ENCODE results near the gene MERTK. TPM values are rescaled to one million over a fixed set of nuclear protein-coding genes. Genes with fewer than 3 reads are reported as not detected.

MERTK gene
- total RNA-seq, 1 experiment from 2014 or later: 2.5 TPM

- Histone ChIP-seq H3K4me3 (ENCODE audit: low read length) (no peak overlapping the region), H3F3A (ENCODE audit: low read length, unreplicated experiment) (no peaks in the 10 kb centered on the region), H3K9me3 (ENCODE audit: low read length) (no peaks in the 10 kb centered on the region), H3K27me3 (ENCODE audit: low read length) (no peaks in the 10 kb centered on the region), H3K4me1 (ENCODE audit: insufficient read depth, low read length) (peaks cover 15% of the 10 kb centered on the region), H3K4me2 (ENCODE audit: low read length) (no peak overlapping the region), H3K9me2 (replicated peaks; ENCODE audit: low read length) (no peaks in the 10 kb centered on the region), H3K79me2 (ENCODE audit: low read length) (no peaks in the 10 kb centered on the region), H3K9ac (ENCODE audit: low read length) (no peak overlapping the region), H2AFZ (ENCODE audit: low read length) (no peak overlapping the region), H4K20me1 (ENCODE audit: low read length) (no peaks in the 10 kb centered on the region), H3K36me3 (ENCODE audit: low read depth, low read length) (no peaks in the 10 kb centered on the region), H3K27ac (ENCODE audit: low read length) (no peak overlapping the region)
- BruUV-seq (replicated peaks): no TSS peak
- ATAC-seq: no peak
- no peak for DNase-seq
- ChIA-PET POLR2A (ENCODE audit: unreplicated experiment) (no interaction called here), CTCF (no interaction called here)
- TF ChIP-seq EZH2phosphoT487 (IDR thresholded peaks at IDR 0.05; ENCODE audit: borderline replicate concordance, low read length) (no peak), CTCF (conservative IDR thresholded peaks at IDR 0.05; ENCODE audit: low read depth, low read length) (no peak), EZH2 (IDR thresholded peaks at IDR 0.05; ENCODE audit: low read length, unreplicated experiment) (no peak)
- intact Hi-C loops (cut with micrococcal nuclease): no loop called here
Observed at GRCh38 chr2:111982822-111983221, 84.4 kb downstream of the MERTK start.

- Histone ChIP-seq H3K4me1 (ENCODE audit: insufficient read depth, low read length) (peaks cover 15% of the 10 kb centered on the region), H3F3A (ENCODE audit: low read length, unreplicated experiment) (no peaks in the 10 kb centered on the region), H3K27ac (ENCODE audit: low read length) (peak overlapping the region; percentile 22; the same call in 1 of the 2 replicates), H4K20me1 (ENCODE audit: low read length) (no peaks in the 10 kb centered on the region), H3K79me2 (ENCODE audit: low read length) (no peaks in the 10 kb centered on the region), H3K4me2 (ENCODE audit: low read length) (peak overlapping the region; percentile 30), H3K9ac (ENCODE audit: low read length) (no peak overlapping the region), H3K36me3 (ENCODE audit: low read depth, low read length) (no peaks in the 10 kb centered on the region), H3K9me3 (ENCODE audit: low read length) (no peaks in the 10 kb centered on the region), H3K9me2 (replicated peaks; ENCODE audit: low read length) (no peaks in the 10 kb centered on the region), H3K27me3 (ENCODE audit: low read length) (no peaks in the 10 kb centered on the region), H2AFZ (ENCODE audit: low read length) (no peak overlapping the region), H3K4me3 (ENCODE audit: low read length) (no peak overlapping the region)
- no peak for DNase-seq
- intact Hi-C loops (cut with micrococcal nuclease): no loop called here
- no peak for TF ChIP-seq EZH2phosphoT487 (IDR thresholded peaks at IDR 0.05; ENCODE audit: borderline replicate concordance, low read length)
- no peak for TF ChIP-seq CTCF (conservative IDR thresholded peaks at IDR 0.05; ENCODE audit: low read depth, low read length)
- no peak for TF ChIP-seq EZH2 (IDR thresholded peaks at IDR 0.05; ENCODE audit: low read length, unreplicated experiment)
- POLR2A ChIA-PET (ENCODE audit: unreplicated experiment): interaction anchor here (0.6 kb wide), 1 partner anchor 47 kb away, joined by 6 read pairs; no protein-coding TSS in a partner anchor
- ATAC-seq: no peak
- no TSS peak for BruUV-seq (replicated peaks)
- CTCF ChIA-PET: interaction anchor here (0.6 kb wide), 1 partner anchor 96 kb away, joined by 3 read pairs; no protein-coding TSS in a partner anchor
Observed at GRCh38 chr2:111983478-111984212, 85.2 kb downstream of the MERTK start.

GRCh38 chr2:111984213-111984604 is 85.8 kb downstream of the MERTK start:
- peak; percentile 73 for DNase-seq

More at GRCh38 chr2:111984213-111984604, 85.8 kb downstream of the MERTK start:
- H3K4me1 ChIP-seq (ENCODE audit: insufficient read depth, low read length): peaks cover 15% of the 10 kb centered on the region
- H3K9ac ChIP-seq (ENCODE audit: low read length): no peak overlapping the region
- no peaks in the 10 kb centered on the region for H4K20me1 ChIP-seq (ENCODE audit: low read length)
- H3K4me2 ChIP-seq (ENCODE audit: low read length): peak overlapping the region; percentile 30
- H3K79me2 ChIP-seq (ENCODE audit: low read length): no peaks in the 10 kb centered on the region
- peak overlapping the region; percentile 22; the same call in 1 of the 2 replicates for H3K27ac ChIP-seq (ENCODE audit: low read length)
- H3K9me3 ChIP-seq (ENCODE audit: low read length): no peaks in the 10 kb centered on the region
- intact Hi-C loops (cut with micrococcal nuclease): no loop called here
- no peak for TF ChIP-seq CTCF (conservative IDR thresholded peaks at IDR 0.05; ENCODE audit: low read depth, low read length)
- TF ChIP-seq EZH2 (IDR thresholded peaks at IDR 0.05; ENCODE audit: low read length, unreplicated experiment): no peak
- TF ChIP-seq EZH2phosphoT487 (IDR thresholded peaks at IDR 0.05; ENCODE audit: borderline replicate concordance, low read length): no peak
- POLR2A ChIA-PET (ENCODE audit: unreplicated experiment): interaction anchor here (0.6 kb wide), 1 partner anchor 48 kb away, joined by 6 read pairs; no protein-coding TSS in a partner anchor
- H3K36me3 ChIP-seq (ENCODE audit: low read depth, low read length): no peaks in the 10 kb centered on the region
- H2AFZ ChIP-seq (ENCODE audit: low read length): no peak overlapping the region
- H3F3A ChIP-seq (ENCODE audit: low read length, unreplicated experiment): no peaks in the 10 kb centered on the region
- no peak overlapping the region for H3K4me3 ChIP-seq (ENCODE audit: low read length)
- no peaks in the 10 kb centered on the region for H3K9me2 ChIP-seq (replicated peaks; ENCODE audit: low read length)
- CTCF ChIA-PET: interaction anchor here (0.6 kb wide), 1 partner anchor 96 kb away, joined by 3 read pairs; no protein-coding TSS in a partner anchor
- peak; percentile 74 for ATAC-seq
- H3K27me3 ChIP-seq (ENCODE audit: low read length): no peaks in the 10 kb centered on the region
- BruUV-seq (replicated peaks): no TSS peak
